ENCODE measurements around the gene ADGRL1.

ADGRL1 gene

GRCh38 chr19:14112051-14112808 is 93.7 kb downstream of the ADGRL1 start:
- H3K27ac Mint-ChIP-seq: no peak overlapping the region
- no peaks in the 10 kb centered on the region for H3K9me3 Mint-ChIP-seq (ENCODE audit: low read depth)
- no peaks in the 10 kb centered on the region for H3K27me3 Mint-ChIP-seq
- H3K36me3 Mint-ChIP-seq: no peaks in the 10 kb centered on the region
- H3K4me1 Mint-ChIP-seq (ENCODE audit: low read depth): peaks cover 43% of the 10 kb centered on the region
- no peak overlapping the region for H3K4me3 Mint-ChIP-seq

GRCh38 chr19:14111486-14111885 is 94.5 kb downstream of the ADGRL1 start:
- no peak overlapping the region for H3K27ac Mint-ChIP-seq
- H3K4me1 Mint-ChIP-seq (ENCODE audit: low read depth): peaks cover 40% of the 10 kb centered on the region
- no peaks in the 10 kb centered on the region for H3K36me3 Mint-ChIP-seq
- no peak overlapping the region for H3K4me3 Mint-ChIP-seq
- H3K9me3 Mint-ChIP-seq (ENCODE audit: low read depth): no peaks in the 10 kb centered on the region
- no peaks in the 10 kb centered on the region for H3K27me3 Mint-ChIP-seq

- Mint-ChIP-seq H3K27me3 (no peaks in the 10 kb centered on the region), H3K9me3 (ENCODE audit: low read depth) (no peaks in the 10 kb centered on the region), H3K27ac (peak overlapping the region; percentile 41), H3K36me3 (no peaks in the 10 kb centered on the region), H3K4me3 (no peak overlapping the region), H3K4me1 (ENCODE audit: low read depth) (peaks cover 32% of the 10 kb centered on the region)
Observed at GRCh38 chr19:14110650-14111049, 95.3 kb downstream of the ADGRL1 start.

GRCh38 chr19:14107581-14108461 is 98.1 kb downstream of the ADGRL1 start:
- Mint-ChIP-seq H3K27me3 (no peaks in the 10 kb centered on the region), H3K4me1 (ENCODE audit: low read depth) (peaks cover 15% of the 10 kb centered on the region), H3K4me3 (no peak overlapping the region), H3K36me3 (no peaks in the 10 kb centered on the region), H3K9me3 (ENCODE audit: low read depth) (no peaks in the 10 kb centered on the region), H3K27ac (no peak overlapping the region)

- no peak overlapping the region for H3K27ac Mint-ChIP-seq
Observed at GRCh38 chr19:14106840-14107239, 99.1 kb downstream of the ADGRL1 start.

GRCh38 chr19:14105680-14106079 is 100.3 kb downstream of the ADGRL1 start:
- H3K27me3 Mint-ChIP-seq: no peaks in the 10 kb centered on the region
- peaks cover 3% of the 10 kb centered on the region for H3K4me1 Mint-ChIP-seq (ENCODE audit: low read depth)
- no peaks in the 10 kb centered on the region for H3K9me3 Mint-ChIP-seq (ENCODE audit: low read depth)
- H3K27ac Mint-ChIP-seq: no peak overlapping the region
- no peaks in the 10 kb centered on the region for H3K36me3 Mint-ChIP-seq
- no peak overlapping the region for H3K4me3 Mint-ChIP-seq

More at GRCh38 chr19:14106840-14107239, 99.1 kb downstream of the ADGRL1 start:
- Mint-ChIP-seq H3K4me1 (ENCODE audit: low read depth) (peaks cover 9% of the 10 kb centered on the region), H3K9me3 (ENCODE audit: low read depth) (no peaks in the 10 kb centered on the region), H3K36me3 (no peaks in the 10 kb centered on the region), H3K27me3 (no peaks in the 10 kb centered on the region), H3K4me3 (no peak overlapping the region)

GRCh38 chr19:14103310-14103709 is 102.7 kb downstream of the ADGRL1 start:
- H3K4me1 Mint-ChIP-seq (ENCODE audit: low read depth): no peaks in the 10 kb centered on the region
- no peak overlapping the region for H3K27ac Mint-ChIP-seq
- H3K9me3 Mint-ChIP-seq (ENCODE audit: low read depth): no peaks in the 10 kb centered on the region
- no peaks in the 10 kb centered on the region for H3K36me3 Mint-ChIP-seq
- no peak overlapping the region for H3K4me3 Mint-ChIP-seq
- H3K27me3 Mint-ChIP-seq: no peaks in the 10 kb centered on the region

- H3K4me3 Mint-ChIP-seq: no peak overlapping the region
- no peak overlapping the region for H3K27ac Mint-ChIP-seq
- no peaks in the 10 kb centered on the region for H3K4me1 Mint-ChIP-seq (ENCODE audit: low read depth)
- no peaks in the 10 kb centered on the region for H3K9me3 Mint-ChIP-seq (ENCODE audit: low read depth)
- no peaks in the 10 kb centered on the region for H3K36me3 Mint-ChIP-seq
- no peaks in the 10 kb centered on the region for H3K27me3 Mint-ChIP-seq
Observed at GRCh38 chr19:14102756-14103155, 103.2 kb downstream of the ADGRL1 start.

- no peaks in the 10 kb centered on the region for H3K4me1 Mint-ChIP-seq (ENCODE audit: low read depth)
- no peaks in the 10 kb centered on the region for H3K9me3 Mint-ChIP-seq (ENCODE audit: low read depth)
- no peak overlapping the region for H3K27ac Mint-ChIP-seq
- H3K27me3 Mint-ChIP-seq: no peaks in the 10 kb centered on the region
- no peaks in the 10 kb centered on the region for H3K36me3 Mint-ChIP-seq
- no peak overlapping the region for H3K4me3 Mint-ChIP-seq
Observed at GRCh38 chr19:14102102-14102696, 103.8 kb downstream of the ADGRL1 start.

- Mint-ChIP-seq H3K36me3 (no peaks in the 10 kb centered on the region), H3K9me3 (ENCODE audit: low read depth) (no peaks in the 10 kb centered on the region), H3K27ac (no peak overlapping the region)
Observed at GRCh38 chr19:14101003-14101545, 104.9 kb downstream of the ADGRL1 start.

More at GRCh38 chr19:14101003-14101545, 104.9 kb downstream of the ADGRL1 start:
- Mint-ChIP-seq H3K4me1 (ENCODE audit: low read depth) (no peaks in the 10 kb centered on the region), H3K4me3 (no peak overlapping the region), H3K27me3 (no peaks in the 10 kb centered on the region)
